ENCODE measurements around the gene THEM5. TPM values are rescaled to one million over a fixed set of nuclear protein-coding genes. Genes with fewer than 3 reads are reported as not detected.

Gene THEM5
- total RNA-seq, 1 donor from 2014 or later, result not detected

- Mint-ChIP-seq H3K27ac (no peak overlapping the region), H3K4me1 (peaks cover 13% of the 10 kb centered on the region), H3K4me3 (no peak overlapping the region), H3K27me3 (ENCODE audit: low read depth) (peaks cover 9% of the 10 kb centered on the region), H3K9me3 (no peaks in the 10 kb centered on the region), H3K36me3 (no peaks in the 10 kb centered on the region)
- TF ChIP-seq CTCF (IDR thresholded peaks at IDR 0.05; ENCODE audit: unreplicated experiment), result no peak
- no peak for DNase-seq (ENCODE audit: low spot score in 2 of 2, unreplicated experiment in 2 of 2)
Observed at GRCh38 chr1:151831256-151831591, 22.3 kb downstream of the THEM5 start.

GRCh38 chr1:151830055-151830454, 23.5 kb downstream of the THEM5 start:
- peaks cover 3% of the 10 kb centered on the region for H3K27me3 Mint-ChIP-seq (ENCODE audit: low read depth)
- H3K27ac Mint-ChIP-seq, result no peak overlapping the region
- H3K36me3 Mint-ChIP-seq, result no peaks in the 10 kb centered on the region
- no peak for DNase-seq (ENCODE audit: low spot score in 2 of 2, unreplicated experiment in 2 of 2)
- no peak overlapping the region for H3K4me3 Mint-ChIP-seq
- TF ChIP-seq CTCF (IDR thresholded peaks at IDR 0.05; ENCODE audit: unreplicated experiment), result no peak
- H3K9me3 Mint-ChIP-seq, result no peaks in the 10 kb centered on the region
- H3K4me1 Mint-ChIP-seq, result peaks cover 10% of the 10 kb centered on the region

- Mint-ChIP-seq H3K9me3 (no peaks in the 10 kb centered on the region), H3K4me1 (peaks cover 10% of the 10 kb centered on the region), H3K4me3 (no peak overlapping the region), H3K27me3 (ENCODE audit: low read depth) (peaks cover 3% of the 10 kb centered on the region), H3K27ac (peak overlapping the region; percentile 70), H3K36me3 (no peaks in the 10 kb centered on the region)
- no peak for DNase-seq (ENCODE audit: low spot score in 2 of 2, unreplicated experiment in 2 of 2)
- no peak for TF ChIP-seq CTCF (IDR thresholded peaks at IDR 0.05; ENCODE audit: unreplicated experiment)
Observed at GRCh38 chr1:151829352-151830046, 24.0 kb downstream of the THEM5 start.

- Mint-ChIP-seq H3K27ac (peak overlapping the region; percentile 70), H3K4me3 (no peak overlapping the region), H3K9me3 (no peaks in the 10 kb centered on the region), H3K36me3 (no peaks in the 10 kb centered on the region), H3K27me3 (ENCODE audit: low read depth) (peaks cover 3% of the 10 kb centered on the region), H3K4me1 (peaks cover 10% of the 10 kb centered on the region)
- peak; percentile 51 to 55 for DNase-seq (ENCODE audit: low spot score in 2 of 2, unreplicated experiment in 2 of 2)
- TF ChIP-seq CTCF (IDR thresholded peaks at IDR 0.05; ENCODE audit: unreplicated experiment), result no peak
Observed at GRCh38 chr1:151828921-151829320, 24.6 kb downstream of the THEM5 start.

GRCh38 chr1:151827853-151828252, 25.7 kb downstream of the THEM5 start:
- H3K27ac Mint-ChIP-seq, result no peak overlapping the region
- no peaks in the 10 kb centered on the region for H3K9me3 Mint-ChIP-seq
- no peak for DNase-seq (ENCODE audit: low spot score in 2 of 2, unreplicated experiment in 2 of 2)
- H3K4me1 Mint-ChIP-seq, result peaks cover 10% of the 10 kb centered on the region
- TF ChIP-seq CTCF (IDR thresholded peaks at IDR 0.05; ENCODE audit: unreplicated experiment), result no peak
- H3K27me3 Mint-ChIP-seq (ENCODE audit: low read depth), result peaks cover 10% of the 10 kb centered on the region
- no peaks in the 10 kb centered on the region for H3K36me3 Mint-ChIP-seq
- H3K4me3 Mint-ChIP-seq, result no peak overlapping the region
